GM23248 (cell line): ENCODE results near the gene ADGRD2. TPM values are rescaled to one million over a fixed set of nuclear protein-coding genes. Genes with fewer than 3 reads are reported as not detected.

Experiments used
- DNase-seq: peaks from one replicate; pipeline ENCODE4 v3.0.0-alpha.2; 2015
- H2AFZ ChIP-seq: fragments of 200-600 bp; sonication (generic); 2 replicates; pipeline ENCODE4 v1.6.1; 2016; ENCODE audit warnings: antibody characterized with exemption
- H3F3A ChIP-seq: fragments of 200-600 bp; sonication (generic); 2 replicates; pipeline ENCODE4 v1.6.1; 2016; ENCODE audit warnings: mild to moderate bottlenecking, antibody characterized with exemption, mixed run types; ENCODE audit not compliant: insufficient read depth
- H3K27ac ChIP-seq: fragments of 200-600 bp; sonication (generic); 2 replicates; pipeline ENCODE4 v1.5.1; 2016; ENCODE audit warnings: mild to moderate bottlenecking
- H3K27me3 ChIP-seq: fragments of 200-600 bp; sonication (generic); replicated peaks from 2 replicates; pipeline ENCODE4 v1.6.1; 2016; ENCODE audit warnings: mild to moderate bottlenecking; ENCODE audit not compliant: insufficient read depth
- H3K36me3 ChIP-seq: fragments of 200-600 bp; sonication (generic); 2 replicates; pipeline ENCODE4 v1.6.1; 2016; ENCODE audit warnings: low read depth, mild to moderate bottlenecking
- H3K4me1 ChIP-seq: fragments of 200-600 bp; sonication (generic); 2 replicates; pipeline ENCODE4 v1.6.1; 2016; ENCODE audit warnings: mild to moderate bottlenecking; ENCODE audit not compliant: insufficient read depth
- H3K4me2 ChIP-seq: fragments of 200-600 bp; sonication (generic); one replicate; pipeline ENCODE4 v1.6.1; 2016; ENCODE audit warnings: mild to moderate bottlenecking; ENCODE audit not compliant: unreplicated experiment
- H3K4me3 ChIP-seq: fragments of 200-600 bp; sonication (generic); 2 replicates; pipeline ENCODE4 v1.5.1; 2016; ENCODE audit warnings: mild to moderate bottlenecking
- H3K79me2 ChIP-seq: fragments of 200-600 bp; sonication (generic); 2 replicates; pipeline ENCODE4 v1.6.1; 2016; ENCODE audit warnings: mild to moderate bottlenecking; ENCODE audit not compliant: insufficient read depth
- H3K9ac ChIP-seq: fragments of 200-600 bp; sonication (generic); 2 replicates; pipeline ENCODE4 v1.6.1; 2016; ENCODE audit warnings: mild to moderate bottlenecking
- H3K9me2 ChIP-seq: fragments of 200-600 bp; sonication (generic); 2 replicates; pipeline ENCODE4 v1.6.1; 2016; ENCODE audit warnings: mixed run types, mild to moderate bottlenecking, moderate library complexity; ENCODE audit not compliant: insufficient read depth
- H3K9me3 ChIP-seq: fragments of 200-600 bp; sonication (generic); one replicate; pipeline ENCODE4 v1.6.1; 2017; ENCODE audit warnings: low read depth
- H4K20me1 ChIP-seq: fragments of 200-600 bp; sonication (generic); 2 replicates; pipeline ENCODE4 v1.6.0; 2016; ENCODE audit not compliant: insufficient read depth
- EZH2 ChIP-seq: fragments of 200-600 bp; sonication (generic); IDR thresholded peaks from 2 replicates; pipeline ENCODE4 v1.6.1; 2018; ENCODE audit warnings: antibody characterized with exemption, mild to moderate bottlenecking; ENCODE audit not compliant: insufficient read depth, poor library complexity, severe bottlenecking
- EZH2phosphoT487 ChIP-seq: fragments of 200-600 bp; sonication (generic); IDR thresholded peaks from 2 replicates; pipeline ENCODE4 v1.6.1; 2018; ENCODE audit warnings: antibody characterized with exemption, moderate library complexity, mild to moderate bottlenecking, low read depth; ENCODE audit not compliant: insufficient read depth
- WGBS, 2 experiments: methylation state at CpG; one replicate each; pipeline ENCODE4 v1.1.6; 2015 to 2017; ENCODE audit warnings: low lambda C conversion rate in 2 of 2, low coverage in 1 of 2; ENCODE audit errors: missing lambda C conversion rate in 2 of 2; 5-methylcytosine and 5-hydroxymethylcytosine counted together
- in situ Hi-C: fragments of 300-500 bp; cut with MboI; formaldehyde crosslinking; loops from 2 replicates; pipeline ENCODE4 v1.15.0; 2020
- polyA plus RNA-seq: library from polyadenylated mRNA; unstranded; fragments of >200 nt; fragmentation: Nextera tagmentation; extraction: Ambion mirVana; gene quantifications from 2 replicates; pipeline ENCODE4 v1.2.1, GENCODE V29; 2016
- total RNA-seq: library from RNA; depleted of rRNA; stranded (reverse); fragments of >200 nt; shearing (Covaris generic); gene quantifications from 2 replicates; pipeline ENCODE4 v1.2.3, GENCODE V29; 2014; rRNA removed

The ADGRD2 gene, protein sequence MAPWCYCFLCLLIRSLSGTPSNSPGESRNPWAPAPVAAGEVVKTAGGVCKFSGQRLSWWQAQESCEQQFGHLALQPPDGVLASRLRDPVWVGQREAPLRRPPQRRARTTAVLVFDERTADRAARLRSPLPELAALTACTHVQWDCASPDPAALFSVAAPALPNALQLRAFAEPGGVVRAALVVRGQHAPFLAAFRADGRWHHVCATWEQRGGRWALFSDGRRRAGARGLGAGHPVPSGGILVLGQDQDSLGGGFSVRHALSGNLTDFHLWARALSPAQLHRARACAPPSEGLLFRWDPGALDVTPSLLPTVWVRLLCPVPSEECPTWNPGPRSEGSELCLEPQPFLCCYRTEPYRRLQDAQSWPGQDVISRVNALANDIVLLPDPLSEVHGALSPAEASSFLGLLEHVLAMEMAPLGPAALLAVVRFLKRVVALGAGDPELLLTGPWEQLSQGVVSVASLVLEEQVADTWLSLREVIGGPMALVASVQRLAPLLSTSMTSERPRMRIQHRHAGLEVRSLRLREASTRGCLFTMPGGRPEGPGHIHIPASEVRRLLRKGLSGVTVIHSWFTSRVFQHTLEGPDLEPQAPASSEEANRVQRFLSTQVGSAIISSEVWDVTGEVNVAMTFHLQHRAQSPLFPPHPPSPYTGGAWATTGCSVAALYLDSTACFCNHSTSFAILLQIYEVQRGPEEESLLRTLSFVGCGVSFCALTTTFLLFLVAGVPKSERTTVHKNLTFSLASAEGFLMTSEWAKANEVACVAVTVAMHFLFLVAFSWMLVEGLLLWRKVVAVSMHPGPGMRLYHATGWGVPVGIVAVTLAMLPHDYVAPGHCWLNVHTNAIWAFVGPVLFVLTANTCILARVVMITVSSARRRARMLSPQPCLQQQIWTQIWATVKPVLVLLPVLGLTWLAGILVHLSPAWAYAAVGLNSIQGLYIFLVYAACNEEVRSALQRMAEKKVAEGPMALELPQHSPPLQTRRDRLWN
- total RNA-seq (not detected in 2 replicates), polyA plus RNA-seq (not detected in 2 replicates)

DNA sequence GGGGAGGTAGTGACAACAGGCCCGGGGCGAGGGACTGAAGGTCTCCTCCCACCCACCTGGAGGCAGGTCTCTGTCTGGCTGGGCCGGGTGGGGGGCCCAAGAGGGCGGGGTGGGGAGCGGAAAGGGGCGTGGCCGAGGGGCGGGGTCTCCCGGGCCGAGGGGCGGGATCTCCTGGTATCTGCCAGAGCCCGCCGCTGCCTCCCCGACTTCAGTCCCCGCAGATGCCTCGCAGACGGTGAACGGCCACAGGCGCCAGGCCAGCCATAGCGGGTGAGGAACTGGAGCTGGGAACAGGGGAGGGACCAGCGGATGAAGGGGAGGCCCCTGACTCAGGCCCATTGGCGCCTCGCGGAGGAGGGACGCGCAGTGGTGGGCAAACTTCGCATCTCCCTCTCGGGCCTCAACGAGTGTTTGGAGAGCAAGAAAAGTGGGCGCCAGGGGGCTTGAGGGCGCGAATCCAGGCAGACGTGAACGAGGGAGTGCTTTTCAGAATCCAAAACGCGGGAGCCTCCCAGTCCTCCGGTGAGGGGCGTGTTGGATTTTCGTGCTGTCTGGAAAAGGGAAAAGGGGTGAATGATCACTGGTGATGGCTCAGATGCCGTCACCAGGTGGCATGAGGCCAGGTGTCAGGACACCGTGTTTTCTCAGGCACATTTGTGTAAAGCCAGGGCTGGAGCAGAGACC lies at the start of gene ADGRD2:
TSS of gene ADGRD2 (plus strand) at position 211 of the 684 bp plus-strand sequence. CDS start 1,216 bp downstream, outside the sequence.
- 0 out of 2 replicates have a peak within 1 kb of the TSS, but pooled peaks have one; percentile 55 for H2AFZ ChIP-seq

DNA sequence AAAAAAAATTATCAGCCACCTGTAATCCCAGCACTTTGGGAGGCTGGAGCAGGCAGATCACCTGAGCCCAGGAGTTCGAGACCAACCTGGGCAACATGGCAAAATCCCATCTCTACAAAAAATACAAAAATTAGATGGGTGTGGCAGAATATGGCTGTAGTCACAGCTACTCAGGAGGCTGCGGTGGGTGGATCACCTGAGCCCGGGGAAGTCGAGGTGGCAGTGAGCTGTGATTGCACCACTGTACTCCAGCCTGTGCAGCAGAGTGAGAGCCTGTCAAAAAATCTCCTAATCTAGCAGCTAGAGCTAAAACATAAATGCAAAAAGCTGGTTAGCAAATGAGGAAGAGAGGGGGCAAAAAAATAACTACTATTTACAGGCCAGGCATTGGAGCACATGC lies 47.0 kb upstream of the ADGRD2 start:
- Histone ChIP-seq H3F3A (peaks cover 31% of the 10 kb centered on the region), H3K27me3 (no peaks in the 10 kb centered on the region), H2AFZ (no peak overlapping the region), H3K27ac (no peak overlapping the region), H3K36me3 (peaks cover 55% of the 10 kb centered on the region), H4K20me1 (no peaks in the 10 kb centered on the region), H3K4me1 (peaks cover 22% of the 10 kb centered on the region), H3K9ac (no peak overlapping the region), H3K4me3 (no peak overlapping the region), H3K79me2 (peaks cover 98% of the 10 kb centered on the region), H3K9me3 (no peaks in the 10 kb centered on the region), H3K9me2 (no peaks in the 10 kb centered on the region), H3K4me2 (no peak overlapping the region)
- DNase-seq: no peak
- in situ Hi-C loops: loop anchor here (25.0 kb wide), 1 partner anchor 309 kb away; no protein-coding TSS in a partner anchor
- WGBS, 2 experiments: 86 to 95% methylated on average over 4 of the region's 4 CpGs
- TF ChIP-seq EZH2phosphoT487: no peak
- no peak for TF ChIP-seq EZH2

More for the DNA sequence above, at the start of gene ADGRD2:
- 6 to 8% methylated on average over 30 to 41 of the region's 41 CpGs for WGBS, 2 experiments
- no peaks in the 10 kb centered on the region for H4K20me1 ChIP-seq
- H3K27ac ChIP-seq: no peak within 1 kb of the TSS
- H3K9me2 ChIP-seq: no peaks in the 10 kb centered on the region
- peak; percentile 62 for DNase-seq
- peaks cover 18% of the 10 kb centered on the region for H3K27me3 ChIP-seq
- peak within 1 kb of the TSS; percentile 59 for H3K4me3 ChIP-seq
- 0 out of 2 replicates have a peak, but pooled peaks cover 7% of the 10 kb centered on the region for H3K4me1 ChIP-seq
- H3K36me3 ChIP-seq: no peaks in the 10 kb centered on the region
- H3K9me3 ChIP-seq: no peaks in the 10 kb centered on the region
- no peak within 1 kb of the TSS for H3K9ac ChIP-seq
- TF ChIP-seq EZH2phosphoT487 (no peak), EZH2 (no peak)
- H3K4me2 ChIP-seq: peak within 1 kb of the TSS; percentile 54
- no peaks in the 10 kb centered on the region for H3K79me2 ChIP-seq
- in situ Hi-C loops: no loop called here
- H3F3A ChIP-seq: no peaks in the 10 kb centered on the region

DNA sequence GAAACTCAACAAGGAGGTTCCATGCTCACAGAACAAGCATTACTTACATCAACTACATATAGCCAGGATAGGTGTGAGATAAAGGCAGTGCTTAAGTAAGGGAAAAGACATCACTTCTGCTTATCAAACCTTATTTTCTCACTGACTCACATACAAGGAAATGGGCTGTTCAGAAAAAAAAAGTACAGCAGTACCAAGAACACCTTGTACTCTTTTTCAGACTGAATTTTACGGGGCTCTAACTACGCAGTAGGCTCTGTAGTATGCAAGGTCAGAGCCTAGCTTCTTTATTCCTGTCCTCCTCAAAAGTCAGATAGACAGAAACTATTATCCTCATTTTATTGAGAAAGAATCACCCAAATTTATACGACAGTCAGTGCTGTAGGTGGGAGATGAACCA lies 40.8 kb upstream of the ADGRD2 start:
- WGBS, 2 experiments: 96 to 100% methylated on average over 3 of the region's 3 CpGs
- Histone ChIP-seq H3K9me2 (no peaks in the 10 kb centered on the region), H3K27ac (no peak overlapping the region), H2AFZ (no peak overlapping the region), H3F3A (peaks cover 40% of the 10 kb centered on the region), H3K79me2 (peaks cover 84% of the 10 kb centered on the region), H3K4me2 (peak overlapping the region; percentile 15), H3K27me3 (no peaks in the 10 kb centered on the region), H4K20me1 (no peaks in the 10 kb centered on the region), H3K36me3 (peaks cover 80% of the 10 kb centered on the region), H3K4me1 (peaks cover 53% of the 10 kb centered on the region), H3K4me3 (no peak overlapping the region), H3K9ac (peak overlapping the region; percentile 8; the same call in 1 of the 2 replicates), H3K9me3 (no peaks in the 10 kb centered on the region)
- DNase-seq: no peak
- TF ChIP-seq EZH2phosphoT487 (no peak), EZH2 (no peak)
- in situ Hi-C loops: loop anchor here (25.0 kb wide), 1 partner anchor 303 kb away; no protein-coding TSS in a partner anchor
